SH-SY5Y (cell line): ENCODE measurements around the gene CAPRIN2.

Experiments
- GATA2 ChIP-seq: IDR thresholded peaks from 2 replicates; pipeline ENCODE4 v1.6.1; 2011; ENCODE audit warnings: mild to moderate bottlenecking, low read depth, low read length
- GATA3 ChIP-seq: IDR thresholded peaks from 2 replicates; pipeline ENCODE4 v1.6.1; 2011; ENCODE audit warnings: low read depth, mild to moderate bottlenecking, low read length, moderate library complexity

CAPRIN2 gene

GRCh38 chr12:30754750-30755394 lies at the start of gene CAPRIN2:
Gene CAPRIN2 (minus strand): TSS chr12:30754951. CDS start chr12:30753520, 1,431 bp downstream.
- TF ChIP-seq GATA2 = peak; percentile 86
- no peak for TF ChIP-seq GATA3

- TF ChIP-seq GATA2 (no peak), GATA3 (no peak)
Measured at GRCh38 chr12:30797689-30798088, 42.9 kb upstream of the CAPRIN2 start.

GRCh38 chr12:30796891-30797371 lies 42.2 kb upstream of the CAPRIN2 start:
- TF ChIP-seq GATA2 = no peak
- no peak for TF ChIP-seq GATA3

GRCh38 chr12:30796313-30796780 lies 41.6 kb upstream of the CAPRIN2 start:
- TF ChIP-seq GATA3 (no peak), GATA2 (no peak)

- TF ChIP-seq GATA2 (no peak), GATA3 (no peak)
Measured at GRCh38 chr12:30795410-30796312, 40.9 kb upstream of the CAPRIN2 start.

- TF ChIP-seq GATA2 (no peak), GATA3 (no peak)
Measured at GRCh38 chr12:30794591-30795409, 40.0 kb upstream of the CAPRIN2 start.

- no peak for TF ChIP-seq GATA3
- TF ChIP-seq GATA2 = no peak
Measured at GRCh38 chr12:30794020-30794419, 39.3 kb upstream of the CAPRIN2 start.

- no peak for TF ChIP-seq GATA3
- no peak for TF ChIP-seq GATA2
Measured at GRCh38 chr12:30792648-30793499, 38.1 kb upstream of the CAPRIN2 start.

GRCh38 chr12:30792085-30792484 lies 37.3 kb upstream of the CAPRIN2 start:
- TF ChIP-seq GATA2 (no peak), GATA3 (no peak)

GRCh38 chr12:30788754-30789153 lies 34.0 kb upstream of the CAPRIN2 start:
- TF ChIP-seq GATA2 (no peak), GATA3 (no peak)

GRCh38 chr12:30785630-30786029 lies 30.9 kb upstream of the CAPRIN2 start:
- TF ChIP-seq GATA2 = no peak
- TF ChIP-seq GATA3 = no peak

GRCh38 chr12:30784508-30784907 lies 29.8 kb upstream of the CAPRIN2 start:
- TF ChIP-seq GATA2 (no peak), GATA3 (no peak)

- TF ChIP-seq GATA2 (no peak), GATA3 (no peak)
Measured at GRCh38 chr12:30783946-30784345, 29.2 kb upstream of the CAPRIN2 start.
